Mucosa of rectum (tissue), 2 donors: ENCODE measurements around the gene KPNA3.

Source experiments
- H3K27ac ChIP-seq, 2 donors: one replicate each; pipeline ENCODE4 v1.7.0; 2013; ENCODE audit warnings: inconsistent platforms in 2 of 2, low read depth in 2 of 2, low read length in 2 of 2
- H3K27me3 ChIP-seq, 2 donors: one replicate each; pipeline ENCODE4 v1.7.0; 2013; ENCODE audit warnings: low read length in 2 of 2; ENCODE audit not compliant: control insufficient read depth in 2 of 2, insufficient read depth in 2 of 2
- H3K36me3 ChIP-seq, 2 donors: one replicate each; pipeline ENCODE4 v1.7.0; 2013; ENCODE audit warnings: low read length in 2 of 2; ENCODE audit not compliant: control insufficient read depth in 2 of 2, insufficient read depth in 2 of 2
- H3K4me1 ChIP-seq, 2 donors: one replicate each; pipeline ENCODE4 v1.7.0; 2013; ENCODE audit warnings: low read length in 2 of 2, mild to moderate bottlenecking in 1 of 2; ENCODE audit not compliant: control insufficient read depth in 2 of 2, insufficient read depth in 2 of 2
- H3K4me3 ChIP-seq, 2 donors: one replicate each; pipeline ENCODE4 v1.7.0; 2013; ENCODE audit warnings: low read length in 2 of 2
- H3K9ac ChIP-seq, 2 donors: one replicate each; pipeline ENCODE4 v1.7.0; 2013; ENCODE audit warnings: low read length in 2 of 2, low read depth in 1 of 2, mild to moderate bottlenecking in 1 of 2
- H3K9me3 ChIP-seq, 2 donors: one replicate each; pipeline ENCODE4 v1.7.0; 2013; ENCODE audit warnings: low read length in 2 of 2; ENCODE audit not compliant: control insufficient read depth in 2 of 2
- donor health status: healthy.
- donor health status: Normal muscosa, but diverticular disease.

KPNA3 gene, protein sequence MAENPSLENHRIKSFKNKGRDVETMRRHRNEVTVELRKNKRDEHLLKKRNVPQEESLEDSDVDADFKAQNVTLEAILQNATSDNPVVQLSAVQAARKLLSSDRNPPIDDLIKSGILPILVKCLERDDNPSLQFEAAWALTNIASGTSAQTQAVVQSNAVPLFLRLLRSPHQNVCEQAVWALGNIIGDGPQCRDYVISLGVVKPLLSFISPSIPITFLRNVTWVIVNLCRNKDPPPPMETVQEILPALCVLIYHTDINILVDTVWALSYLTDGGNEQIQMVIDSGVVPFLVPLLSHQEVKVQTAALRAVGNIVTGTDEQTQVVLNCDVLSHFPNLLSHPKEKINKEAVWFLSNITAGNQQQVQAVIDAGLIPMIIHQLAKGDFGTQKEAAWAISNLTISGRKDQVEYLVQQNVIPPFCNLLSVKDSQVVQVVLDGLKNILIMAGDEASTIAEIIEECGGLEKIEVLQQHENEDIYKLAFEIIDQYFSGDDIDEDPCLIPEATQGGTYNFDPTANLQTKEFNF

DNA sequence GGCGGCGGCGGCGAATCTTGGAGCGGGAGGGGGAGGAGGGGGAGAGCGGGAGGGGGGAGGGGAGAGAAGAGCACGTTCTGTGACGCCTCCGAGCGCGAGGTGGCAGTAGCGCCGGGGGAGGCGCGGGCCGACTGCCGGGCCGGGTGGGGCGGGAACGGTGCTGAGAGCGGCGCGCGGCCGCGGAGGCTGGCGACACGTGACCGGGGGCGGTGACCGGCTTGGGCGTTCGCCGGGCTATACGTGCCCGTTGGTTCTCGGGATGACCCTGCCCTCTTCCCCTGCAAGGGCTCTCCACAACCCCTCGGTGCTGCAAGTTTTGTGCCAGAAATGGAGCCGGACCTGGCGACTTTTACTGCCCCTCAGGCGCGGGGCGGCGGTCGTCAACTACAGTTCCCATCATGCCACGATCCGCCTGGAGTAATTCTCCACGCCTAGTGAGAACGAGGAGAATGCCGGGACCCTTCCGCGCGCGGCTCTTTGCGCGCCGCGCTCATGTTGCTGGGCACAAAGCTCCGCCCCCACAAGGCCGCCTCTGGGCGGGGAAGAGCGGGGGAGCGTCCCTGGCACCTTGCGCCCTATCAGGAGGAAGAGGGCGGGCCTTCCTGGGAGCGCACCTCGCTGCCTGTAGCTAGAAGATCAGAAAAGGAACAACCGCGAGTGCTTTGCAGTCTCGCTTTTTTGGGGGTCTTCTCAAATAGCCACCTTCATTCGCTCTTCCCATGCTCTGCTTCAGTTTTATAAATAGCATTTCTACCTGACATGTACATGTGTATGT lies at the start of gene KPNA3:
Gene KPNA3 (minus strand): TSS at position 133 of the 775 bp plus-strand sequence. CDS start 176 bp downstream, outside the sequence.
- H3K36me3 ChIP-seq: no peaks in the 10 kb centered on the region
- no peaks in the 10 kb centered on the region for H3K9me3 ChIP-seq
- peak within 1 kb of the TSS; percentile 97 for H3K27ac ChIP-seq
- peak within 1 kb of the TSS; percentile 74 to 84 for H3K9ac ChIP-seq
- peaks cover 9 to 16% of the 10 kb centered on the region in 2 donors for H3K4me1 ChIP-seq
- peak within 1 kb of the TSS; percentile 91 for H3K4me3 ChIP-seq
- no peaks in the 10 kb centered on the region for H3K27me3 ChIP-seq

DNA sequence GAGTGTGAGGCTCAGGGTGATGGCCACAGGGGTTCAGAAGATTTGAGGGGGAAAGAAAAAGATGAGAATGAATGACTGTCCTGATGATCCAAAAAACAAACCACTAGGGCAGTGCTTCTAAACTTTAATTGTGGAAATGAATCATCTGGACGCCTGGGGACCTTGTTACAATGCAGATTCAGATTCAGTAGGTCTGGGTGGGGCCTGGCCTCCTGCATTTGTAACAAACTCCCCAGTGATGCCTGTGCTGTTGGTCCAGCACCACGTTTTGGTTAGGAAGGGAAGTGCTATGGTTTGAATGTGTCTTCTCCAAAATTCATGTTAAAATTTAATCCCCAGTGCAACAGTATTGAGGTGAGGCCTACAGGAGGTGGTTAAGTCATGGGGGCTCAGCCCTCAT lies 49.5 kb upstream of the KPNA3 start:
- Histone ChIP-seq H3K9me3 (no peaks in the 10 kb centered on the region), H3K36me3 (no peaks in the 10 kb centered on the region), H3K27me3 (no peaks in the 10 kb centered on the region), H3K9ac (no peak overlapping the region), H3K27ac (no peak overlapping the region), H3K4me1 (no peaks in the 10 kb centered on the region), H3K4me3 (no peak overlapping the region)

DNA sequence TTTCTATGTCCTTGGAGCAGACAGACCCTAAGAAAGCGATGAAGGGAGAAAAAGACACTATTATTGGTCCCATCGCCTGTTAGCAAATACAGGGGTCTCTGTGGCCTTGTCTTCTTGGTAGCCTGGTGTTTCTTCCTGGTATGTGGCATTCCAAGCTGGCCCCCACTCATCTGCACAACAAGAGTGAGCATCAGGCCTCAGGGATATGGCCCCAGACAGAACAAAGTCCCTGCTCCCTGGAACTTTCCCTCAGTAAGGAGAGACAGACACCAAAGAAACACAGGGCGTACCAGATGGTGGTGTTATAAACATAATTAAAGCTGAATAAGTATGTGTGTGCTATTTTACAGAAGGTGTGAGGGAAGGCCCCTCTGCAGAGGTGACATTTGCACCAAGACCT lies 48.2 kb upstream of the KPNA3 start:
- Histone ChIP-seq H3K9ac (no peak overlapping the region), H3K36me3 (no peaks in the 10 kb centered on the region), H3K27me3 (no peaks in the 10 kb centered on the region), H3K27ac (no peak overlapping the region), H3K4me1 (no peaks in the 10 kb centered on the region), H3K9me3 (no peaks in the 10 kb centered on the region), H3K4me3 (no peak overlapping the region)

DNA sequence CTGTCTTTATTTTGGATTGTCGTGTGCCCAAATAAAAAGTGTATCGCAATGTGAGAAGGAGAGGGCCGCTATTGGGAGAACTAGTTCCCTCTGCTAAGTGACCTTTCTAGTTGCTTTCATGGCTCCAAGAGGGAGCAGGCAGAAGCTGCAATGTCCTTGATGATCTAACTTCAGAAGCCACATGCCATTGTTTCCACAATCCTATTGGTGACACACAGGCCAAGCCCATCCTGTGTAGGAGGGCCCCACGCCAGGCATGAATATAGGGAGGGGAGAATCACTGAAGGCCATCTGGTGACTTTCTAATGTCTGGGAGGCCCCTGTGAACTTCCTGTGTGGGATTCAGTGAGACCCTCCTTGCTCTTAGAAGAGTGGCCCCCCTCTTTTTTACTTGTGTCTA lies 47.8 kb upstream of the KPNA3 start:
- Histone ChIP-seq H3K4me1 (no peaks in the 10 kb centered on the region), H3K9me3 (no peaks in the 10 kb centered on the region), H3K36me3 (no peaks in the 10 kb centered on the region), H3K9ac (no peak overlapping the region), H3K27ac (no peak overlapping the region), H3K27me3 (no peaks in the 10 kb centered on the region), H3K4me3 (no peak overlapping the region)

DNA sequence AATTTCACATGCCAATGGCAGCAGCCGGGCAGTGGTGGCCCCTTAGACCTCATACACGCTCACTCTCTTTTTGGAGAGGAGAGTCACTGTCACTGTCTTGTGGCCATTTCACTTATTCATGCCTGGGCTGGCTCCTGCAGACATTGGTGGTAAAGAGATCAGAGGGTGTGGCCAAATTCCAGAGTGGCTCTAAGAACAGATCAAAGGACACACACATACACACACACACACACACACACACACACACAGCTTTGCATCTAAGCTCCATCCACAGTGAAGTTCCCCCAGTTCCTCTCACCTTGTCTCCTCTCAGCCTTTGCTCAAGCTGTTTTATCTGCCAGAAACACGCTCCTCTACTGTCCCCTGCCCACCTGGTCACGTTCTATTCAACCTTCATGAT lies 46.5 kb upstream of the KPNA3 start:
- Histone ChIP-seq H3K9ac (no peak overlapping the region), H3K4me3 (no peak overlapping the region), H3K9me3 (no peaks in the 10 kb centered on the region), H3K36me3 (no peaks in the 10 kb centered on the region), H3K4me1 (no peaks in the 10 kb centered on the region), H3K27me3 (no peaks in the 10 kb centered on the region), H3K27ac (no peak overlapping the region)

DNA sequence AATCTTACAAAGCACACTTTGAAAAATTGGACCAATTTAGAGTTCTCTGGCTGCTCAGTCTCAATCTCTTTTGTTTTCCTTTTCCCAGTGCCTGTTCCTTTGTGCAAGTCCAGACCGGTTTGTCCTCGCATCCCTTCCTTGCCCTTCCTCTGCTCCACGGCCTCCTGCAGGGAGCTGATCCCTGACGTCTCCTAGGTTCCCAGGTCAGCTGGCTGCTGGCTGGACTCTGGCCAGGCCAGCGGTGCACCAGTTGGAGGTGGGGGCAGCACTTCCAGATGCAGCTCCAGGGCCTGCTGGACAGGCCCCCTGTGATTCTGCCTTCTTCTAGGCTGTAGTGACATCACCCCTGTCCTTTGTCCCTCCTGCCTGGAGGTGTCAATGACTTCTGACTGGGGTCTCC lies 44.0 kb upstream of the KPNA3 start:
- no peak overlapping the region for H3K27ac ChIP-seq
- no peaks in the 10 kb centered on the region for H3K9me3 ChIP-seq
- no peak overlapping the region for H3K9ac ChIP-seq
- no peaks in the 10 kb centered on the region for H3K36me3 ChIP-seq
- H3K4me3 ChIP-seq: no peak overlapping the region
- no peaks in the 10 kb centered on the region for H3K4me1 ChIP-seq
- H3K27me3 ChIP-seq: no peaks in the 10 kb centered on the region

DNA sequence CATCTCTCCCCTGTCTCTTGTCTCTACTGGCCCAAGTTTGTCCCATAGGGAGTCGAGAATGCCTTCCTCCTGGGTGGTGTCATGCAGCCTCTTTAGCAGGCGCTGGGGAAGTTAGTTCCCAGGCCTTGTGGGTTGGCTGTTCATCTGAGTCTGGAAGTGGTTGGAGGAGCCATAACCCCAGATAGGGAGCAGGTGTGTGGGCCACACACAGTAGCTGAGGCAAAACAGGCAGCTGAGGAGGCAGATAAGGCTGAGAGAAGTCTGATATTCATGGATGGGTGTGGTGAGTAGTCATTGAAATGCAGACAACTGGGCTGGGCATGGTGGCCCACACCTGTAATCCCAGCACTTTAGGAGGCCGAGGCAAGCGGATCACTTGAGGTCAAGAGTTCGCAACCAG lies 40.9 kb upstream of the KPNA3 start:
- H3K27ac ChIP-seq: no peak overlapping the region
- H3K36me3 ChIP-seq: no peaks in the 10 kb centered on the region
- H3K4me1 ChIP-seq: no peaks in the 10 kb centered on the region
- no peaks in the 10 kb centered on the region for H3K9me3 ChIP-seq
- no peak overlapping the region for H3K4me3 ChIP-seq
- no peak overlapping the region for H3K9ac ChIP-seq
- no peaks in the 10 kb centered on the region for H3K27me3 ChIP-seq

DNA sequence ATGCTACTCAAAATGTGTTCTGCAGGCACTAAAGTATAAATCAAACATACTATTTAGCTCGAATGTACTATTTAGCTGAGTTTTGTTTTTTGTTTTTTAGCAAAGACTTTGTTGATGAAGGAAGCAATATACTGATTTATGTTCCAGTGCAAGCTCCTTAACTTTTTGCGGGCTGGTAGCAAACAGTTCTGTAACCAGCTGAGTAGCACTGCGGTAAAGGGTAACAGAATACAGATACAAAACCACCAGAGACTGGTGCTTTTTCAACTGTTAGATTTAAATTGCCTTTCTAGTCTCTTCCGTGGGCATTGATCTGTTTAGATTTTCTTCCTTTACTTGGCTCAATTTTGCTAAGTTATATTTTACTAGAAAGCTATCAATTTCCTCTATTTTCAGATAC lies 39.0 kb upstream of the KPNA3 start:
- Histone ChIP-seq H3K36me3 (no peaks in the 10 kb centered on the region), H3K27ac (no peak overlapping the region), H3K4me1 (no peaks in the 10 kb centered on the region), H3K9me3 (no peaks in the 10 kb centered on the region), H3K4me3 (no peak overlapping the region), H3K9ac (no peak overlapping the region), H3K27me3 (no peaks in the 10 kb centered on the region)

DNA sequence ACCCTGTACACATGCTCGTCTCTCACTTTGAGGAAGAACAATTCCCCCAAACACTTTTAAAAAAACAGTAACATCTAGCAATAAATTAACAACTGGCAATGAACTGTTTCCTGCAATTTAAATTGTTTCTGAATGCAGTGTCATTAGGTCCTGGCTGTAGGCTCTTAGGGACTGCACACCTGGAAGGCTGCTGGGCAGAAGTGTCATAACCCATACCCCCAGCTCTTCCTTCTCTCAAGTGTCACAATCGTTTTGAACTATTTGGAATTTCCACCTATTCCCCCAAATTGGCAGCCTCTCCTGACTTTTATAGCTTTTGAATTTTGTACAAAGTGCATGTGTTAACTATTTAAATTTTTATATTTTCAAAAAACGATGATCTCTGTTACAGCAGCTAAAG lies 38.2 kb upstream of the KPNA3 start:
- Histone ChIP-seq H3K9me3 (no peaks in the 10 kb centered on the region), H3K4me3 (no peak overlapping the region), H3K36me3 (no peaks in the 10 kb centered on the region), H3K9ac (no peak overlapping the region), H3K27me3 (no peaks in the 10 kb centered on the region), H3K27ac (no peak overlapping the region), H3K4me1 (no peaks in the 10 kb centered on the region)

DNA sequence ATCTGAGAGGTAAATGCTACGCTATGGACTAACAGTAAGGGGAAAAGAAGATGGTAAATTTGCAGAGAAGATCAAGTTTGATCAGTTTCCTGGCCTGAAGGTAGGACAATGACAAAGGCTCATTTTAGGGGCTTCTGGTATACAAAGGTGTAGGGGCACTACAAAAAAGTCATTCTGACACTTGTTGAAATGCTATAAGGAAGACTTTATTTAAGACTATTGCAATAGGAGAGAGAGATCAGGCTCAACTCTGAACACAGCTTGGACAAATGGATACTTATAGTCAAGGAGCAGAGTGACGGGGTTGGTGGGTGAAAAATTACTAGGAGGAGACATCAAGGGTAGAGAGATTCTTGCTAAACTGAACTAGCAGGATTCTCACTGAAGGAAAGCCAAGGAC lies 37.2 kb upstream of the KPNA3 start:
- H3K4me1 ChIP-seq: no peaks in the 10 kb centered on the region
- no peak overlapping the region for H3K9ac ChIP-seq
- H3K27me3 ChIP-seq: no peaks in the 10 kb centered on the region
- H3K36me3 ChIP-seq: no peaks in the 10 kb centered on the region
- no peak overlapping the region for H3K27ac ChIP-seq
- H3K9me3 ChIP-seq: no peaks in the 10 kb centered on the region
- H3K4me3 ChIP-seq: no peak overlapping the region
